ENCODE measurements around the gene ATXN7L3. TPM values are rescaled to one million over a fixed set of nuclear protein-coding genes. Genes with fewer than 3 reads are reported as not detected.
"Not testable (repeated sequence)": the region's sequence is repeated elsewhere in the genome, so short reads cannot be mapped to it uniquely, and the experiment has no call there.

Gene ATXN7L3
- total RNA-seq, 1 experiment from 2014 or later: 93.1 TPM

DNA sequence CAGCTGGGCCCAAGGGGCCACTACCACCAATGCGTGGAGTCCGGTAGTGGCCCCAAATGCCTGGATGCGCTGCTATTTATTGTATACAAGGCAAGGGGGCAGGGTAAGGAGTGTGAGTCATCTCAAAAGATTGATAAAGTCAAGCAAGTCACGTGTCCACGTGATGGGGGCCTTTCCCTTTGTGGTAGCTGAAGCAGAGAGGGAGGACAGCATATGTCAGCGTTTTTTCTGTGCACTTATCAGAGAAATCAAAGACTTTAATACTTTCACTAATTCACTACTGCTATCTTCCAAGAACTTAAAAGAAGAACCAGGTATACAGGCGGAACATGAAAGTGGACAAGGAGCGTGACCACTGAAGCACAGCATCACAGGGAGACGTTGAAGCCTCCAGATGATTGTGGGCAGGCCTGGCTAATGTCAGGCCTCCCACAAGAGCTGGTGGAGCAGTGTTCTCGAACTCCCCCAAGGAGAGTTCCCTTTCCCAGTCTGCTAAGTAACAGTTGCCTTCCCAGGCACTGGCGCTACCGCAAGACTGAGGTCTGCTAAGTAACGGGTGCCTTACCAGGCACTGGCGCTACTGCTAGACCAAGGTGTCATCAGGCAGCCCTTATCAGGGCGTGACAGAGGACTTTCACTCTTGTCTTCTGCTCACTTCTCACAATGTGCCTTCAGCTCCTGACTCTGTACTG lies 40.0 kb downstream of the ATXN7L3 start:
- Mint-ChIP-seq H3K27ac (ENCODE audit: unreplicated experiment) (no peak overlapping the region), H3K4me1 (ENCODE audit: low read depth, unreplicated experiment) (no peaks in the 10 kb centered on the region), H3K9me3 (ENCODE audit: low read depth, unreplicated experiment) (no peaks in the 10 kb centered on the region), H3K27me3 (ENCODE audit: unreplicated experiment) (no peaks in the 10 kb centered on the region), H3K36me3 (ENCODE audit: insufficient read depth, unreplicated experiment) (peaks cover 19% of the 10 kb centered on the region), H3K4me3 (ENCODE audit: low read depth, unreplicated experiment) (no peak overlapping the region)
- intact Hi-C loops (cut with micrococcal nuclease; ENCODE audit: unreplicated experiment): no loop called here
- CTCF ChIA-PET: interaction anchor here (1.1 to 1.7 kb wide), 2 partner anchors 9 kb away, joined by 4 read pairs; no protein-coding TSS in a partner anchor
- BruUV-seq (replicated peaks): no TSS peak
- TF ChIP-seq, protein P1, sequence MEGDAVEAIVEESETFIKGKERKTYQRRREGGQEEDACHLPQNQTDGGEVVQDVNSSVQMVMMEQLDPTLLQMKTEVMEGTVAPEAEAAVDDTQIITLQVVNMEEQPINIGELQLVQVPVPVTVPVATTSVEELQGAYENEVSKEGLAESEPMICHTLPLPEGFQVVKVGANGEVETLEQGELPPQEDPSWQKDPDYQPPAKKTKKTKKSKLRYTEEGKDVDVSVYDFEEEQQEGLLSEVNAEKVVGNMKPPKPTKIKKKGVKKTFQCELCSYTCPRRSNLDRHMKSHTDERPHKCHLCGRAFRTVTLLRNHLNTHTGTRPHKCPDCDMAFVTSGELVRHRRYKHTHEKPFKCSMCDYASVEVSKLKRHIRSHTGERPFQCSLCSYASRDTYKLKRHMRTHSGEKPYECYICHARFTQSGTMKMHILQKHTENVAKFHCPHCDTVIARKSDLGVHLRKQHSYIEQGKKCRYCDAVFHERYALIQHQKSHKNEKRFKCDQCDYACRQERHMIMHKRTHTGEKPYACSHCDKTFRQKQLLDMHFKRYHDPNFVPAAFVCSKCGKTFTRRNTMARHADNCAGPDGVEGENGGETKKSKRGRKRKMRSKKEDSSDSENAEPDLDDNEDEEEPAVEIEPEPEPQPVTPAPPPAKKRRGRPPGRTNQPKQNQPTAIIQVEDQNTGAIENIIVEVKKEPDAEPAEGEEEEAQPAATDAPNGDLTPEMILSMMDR (IDR thresholded peaks at IDR 0.05; ENCODE audit: unreplicated experiment): no peak
- DNase-seq: no peak

DNA sequence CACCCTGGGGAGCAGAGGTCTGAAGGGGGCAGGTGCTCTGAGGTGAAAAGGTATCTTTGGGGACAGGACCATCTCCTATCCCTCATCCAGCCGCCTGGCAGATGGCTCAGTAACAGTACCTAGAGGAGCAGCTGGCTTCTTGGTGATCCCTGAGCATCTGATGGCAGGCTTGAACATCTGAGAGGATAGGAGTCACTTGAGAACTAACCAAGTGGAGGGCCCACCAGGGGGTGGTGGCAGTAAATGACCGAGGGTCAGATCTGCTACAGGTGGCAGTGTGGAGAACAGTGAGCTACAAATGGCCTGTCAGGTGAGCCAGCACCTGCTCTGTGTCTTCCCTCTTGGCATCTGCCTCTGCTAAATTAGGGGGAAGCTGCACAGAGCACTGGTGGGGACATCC lies 44.2 kb downstream of the ATXN7L3 start:
- no peak overlapping the region for H3K27ac Mint-ChIP-seq (ENCODE audit: unreplicated experiment)
- CTCF ChIA-PET: interaction anchor here (1.0 kb wide), 1 partner anchor 13 kb away, joined by 3 read pairs; no protein-coding TSS in a partner anchor
- intact Hi-C loops (cut with micrococcal nuclease; ENCODE audit: unreplicated experiment): no loop called here
- TF ChIP-seq, protein P1 (IDR thresholded peaks at IDR 0.05; ENCODE audit: unreplicated experiment): no peak
- no peak overlapping the region for H3K4me3 Mint-ChIP-seq (ENCODE audit: low read depth, unreplicated experiment)
- no TSS peak for BruUV-seq (replicated peaks)
- no peak for DNase-seq
- no peaks in the 10 kb centered on the region for H3K4me1 Mint-ChIP-seq (ENCODE audit: low read depth, unreplicated experiment)
- H3K9me3 Mint-ChIP-seq (ENCODE audit: low read depth, unreplicated experiment): no peaks in the 10 kb centered on the region
- H3K36me3 Mint-ChIP-seq (ENCODE audit: insufficient read depth, unreplicated experiment): peaks cover 24% of the 10 kb centered on the region
- no peaks in the 10 kb centered on the region for H3K27me3 Mint-ChIP-seq (ENCODE audit: unreplicated experiment)

DNA sequence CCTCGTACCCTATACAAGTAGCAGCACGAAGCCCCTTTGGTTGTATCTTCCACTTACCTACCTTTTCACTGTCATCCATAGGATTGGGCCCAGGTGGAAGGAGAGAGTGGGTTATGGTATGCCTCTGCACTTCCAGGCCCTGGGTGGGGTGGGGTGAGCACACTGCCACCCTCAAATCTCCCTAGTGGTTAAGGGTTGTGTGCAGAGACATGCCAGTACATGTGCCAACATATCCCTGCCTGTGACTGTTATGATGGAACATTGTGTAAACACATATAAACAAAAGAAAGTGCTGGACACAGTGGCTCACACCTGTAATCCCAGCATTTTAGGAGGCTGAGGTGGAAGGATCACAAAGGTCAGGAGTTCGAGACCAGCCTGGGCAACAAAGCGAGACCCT lies 46.8 kb downstream of the ATXN7L3 start:
- intact Hi-C loops (cut with micrococcal nuclease; ENCODE audit: unreplicated experiment): no loop called here
- no TSS peak for BruUV-seq (replicated peaks)
- CTCF ChIA-PET: interaction anchor here (2.6 kb wide), 1 partner anchor 15 kb away, joined by 8 read pairs; no protein-coding TSS in a partner anchor
- Mint-ChIP-seq H3K4me1 (ENCODE audit: low read depth, unreplicated experiment) (no peaks in the 10 kb centered on the region), H3K9me3 (ENCODE audit: low read depth, unreplicated experiment) (no peaks in the 10 kb centered on the region), H3K27me3 (ENCODE audit: unreplicated experiment) (no peaks in the 10 kb centered on the region), H3K4me3 (ENCODE audit: low read depth, unreplicated experiment) (no peak overlapping the region), H3K27ac (ENCODE audit: unreplicated experiment) (no peak overlapping the region), H3K36me3 (ENCODE audit: insufficient read depth, unreplicated experiment) (peaks cover 27% of the 10 kb centered on the region)
- no peak for DNase-seq
- TF ChIP-seq, protein P1 (IDR thresholded peaks at IDR 0.05; ENCODE audit: unreplicated experiment): no peak

DNA sequence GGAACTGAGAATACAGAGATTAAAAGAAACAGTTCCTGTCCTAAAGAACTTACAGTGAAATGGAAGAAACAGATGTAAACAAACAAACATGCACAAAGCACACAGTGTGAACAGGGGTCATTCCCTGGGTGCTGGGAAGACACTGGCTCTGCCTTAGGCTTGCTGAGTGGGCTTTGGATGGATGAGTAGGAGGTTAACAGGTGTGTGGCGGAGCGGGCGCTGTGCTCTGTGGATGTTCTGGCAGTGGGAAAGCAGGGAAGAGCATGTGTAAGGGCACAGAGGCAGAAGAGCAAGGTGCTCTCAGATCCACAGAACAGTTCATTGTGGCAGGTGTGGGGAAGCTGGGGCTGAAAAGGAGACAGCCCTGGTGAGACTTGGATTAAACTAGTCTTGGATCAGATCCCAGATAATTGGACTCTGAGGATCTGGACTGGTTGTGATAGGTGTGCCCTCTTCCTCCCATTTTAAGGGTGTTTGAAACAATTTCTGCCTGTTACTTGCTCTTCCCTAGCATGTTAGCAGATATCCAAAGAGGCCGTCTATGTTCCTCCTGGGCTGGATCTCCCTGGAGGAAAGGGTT lies 49.8 kb downstream of the ATXN7L3 start:
- H3K27me3 Mint-ChIP-seq (ENCODE audit: unreplicated experiment): no peaks in the 10 kb centered on the region
- H3K36me3 Mint-ChIP-seq (ENCODE audit: insufficient read depth, unreplicated experiment): peaks cover 33% of the 10 kb centered on the region
- intact Hi-C loops (cut with micrococcal nuclease; ENCODE audit: unreplicated experiment): no loop called here
- BruUV-seq (replicated peaks): no TSS peak
- no peak overlapping the region for H3K27ac Mint-ChIP-seq (ENCODE audit: unreplicated experiment)
- H3K4me3 Mint-ChIP-seq (ENCODE audit: low read depth, unreplicated experiment): no peak overlapping the region
- no peaks in the 10 kb centered on the region for H3K4me1 Mint-ChIP-seq (ENCODE audit: low read depth, unreplicated experiment)
- TF ChIP-seq, protein P1 (IDR thresholded peaks at IDR 0.05; ENCODE audit: unreplicated experiment): no peak
- CTCF ChIA-PET: interaction anchor here (1.1 to 1.3 kb wide), 2 partner anchors 11 kb away, joined by 3 to 4 read pairs; no protein-coding TSS in a partner anchor
- no peak for DNase-seq
- H3K9me3 Mint-ChIP-seq (ENCODE audit: low read depth, unreplicated experiment): no peaks in the 10 kb centered on the region

DNA sequence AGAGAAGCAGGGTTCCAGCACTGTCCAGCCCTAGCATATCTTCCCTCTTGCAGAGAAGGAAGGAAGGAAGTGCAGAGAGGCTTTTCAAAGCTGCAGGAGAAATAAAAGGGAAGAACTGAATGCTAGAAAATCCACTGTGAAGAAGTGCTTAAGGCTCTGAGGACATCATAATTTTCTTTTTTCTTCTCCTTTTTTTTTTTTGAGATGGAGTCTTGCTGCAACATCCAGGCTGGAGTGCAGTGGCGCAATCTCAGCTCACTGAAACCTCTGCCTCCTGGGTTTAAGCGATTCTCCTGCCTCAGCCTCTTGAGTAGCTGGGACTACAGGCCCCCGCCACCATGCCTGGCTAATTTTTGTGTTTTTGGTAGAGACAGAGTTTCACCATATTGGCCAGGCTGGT lies 50.6 kb downstream of the ATXN7L3 start:
- DNase-seq; H3K27ac Mint-ChIP-seq (ENCODE audit: unreplicated experiment); H3K4me1 Mint-ChIP-seq (ENCODE audit: low read depth, unreplicated experiment); H3K4me3 Mint-ChIP-seq (ENCODE audit: low read depth, unreplicated experiment); CTCF ChIA-PET; BruUV-seq (replicated peaks); intact Hi-C loops (cut with micrococcal nuclease; ENCODE audit: unreplicated experiment); H3K27me3 Mint-ChIP-seq (ENCODE audit: unreplicated experiment); H3K9me3 Mint-ChIP-seq (ENCODE audit: low read depth, unreplicated experiment): not testable (repeated sequence)
- peaks cover 32% of the 10 kb centered on the region for H3K36me3 Mint-ChIP-seq (ENCODE audit: insufficient read depth, unreplicated experiment)

Data from Calu3 (cell line).